Activated CD8-positive, alpha-beta T cell treated with anti-CD3 and anti-CD28 coated beads for 36 hours (primary cell): ENCODE measurements around the gene OR2T1. TPM values are rescaled to one million over a fixed set of nuclear protein-coding genes. Genes with fewer than 3 reads are reported as not detected.
"Not testable (repeated sequence)": the region's sequence is repeated elsewhere in the genome, so short reads cannot be mapped to it uniquely, and the experiment has no call there.

Source experiments
- ATAC-seq: fragments of 200-7000 bp; cut with Tn5 transposase; one replicate; pipeline ENCODE4 v1.10.0; 2021; ENCODE audit warnings: mild to moderate bottlenecking, moderate library complexity
- CTCF ChIA-PET: fragments of 350-600 bp; sonication (Branson Sonifier 250); formaldehyde crosslinking; loops from one replicate; lab custom pipeline; 2021; ENCODE audit warnings: antibody characterized with exemption; lab: Charles Lee
- POLR2A ChIA-PET: fragments of 350-600 bp; sonication (Branson Sonifier 250); formaldehyde crosslinking; loops from one replicate; lab custom pipeline; 2021; ENCODE audit warnings: antibody characterized with exemption; lab: Charles Lee
- DNase-seq: peaks from one replicate; pipeline ENCODE4 v3.0.0-alpha.2; 2020
- H3K27ac Mint-ChIP-seq: one replicate; pipeline ENCODE4 v1.8.0; 2021; ENCODE audit warnings: mild to moderate bottlenecking, mixed read lengths
- H3K27me3 Mint-ChIP-seq: one replicate; pipeline ENCODE4 v1.8.0; 2021; ENCODE audit warnings: mixed read lengths
- H3K36me3 Mint-ChIP-seq: one replicate; pipeline ENCODE4 v1.8.0; 2021; ENCODE audit warnings: low read depth, mixed read lengths
- H3K4me1 Mint-ChIP-seq: one replicate; pipeline ENCODE4 v1.8.0; 2021; ENCODE audit warnings: low read depth, mixed read lengths
- H3K4me3 Mint-ChIP-seq: one replicate; pipeline ENCODE4 v1.8.0; 2021; ENCODE audit warnings: mild to moderate bottlenecking, moderate library complexity, mixed read lengths
- H3K9me3 Mint-ChIP-seq: one replicate; pipeline ENCODE4 v1.8.0; 2021; ENCODE audit warnings: mixed read lengths
- intact Hi-C: fragments of 100-400 bp; cut with micrococcal nuclease; formaldehyde crosslinking; loops from one replicate; pipeline ENCODE4 v1.10.0; 2022
- total RNA-seq, 2 experiments: library from RNA; stranded (reverse); gene quantifications; one replicate each; pipeline ENCODE4 v1.2.3, GENCODE V29; 2021

OR2T1 gene
- total RNA-seq, 2 experiments from 2014 or later, result not detected

DNA sequence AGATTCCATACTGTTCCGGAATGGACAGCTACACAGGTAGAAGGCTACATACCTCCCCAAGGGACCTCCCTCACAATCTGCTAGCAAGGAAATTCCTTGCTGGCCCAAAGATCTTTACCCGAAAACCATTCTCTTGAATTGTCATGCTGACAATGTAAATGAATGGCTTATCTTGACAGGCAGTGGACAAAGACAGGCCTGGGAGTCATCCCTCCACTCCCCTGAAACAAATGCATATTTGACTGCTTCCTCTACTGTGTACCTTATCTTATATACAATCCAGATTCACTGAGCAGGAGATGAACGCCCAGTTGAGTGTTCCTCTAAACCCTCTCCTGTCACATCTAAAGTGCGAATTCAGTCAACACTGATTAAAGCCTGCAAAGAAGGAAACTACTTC is 41.8 kb downstream of the OR2T1 start:
- CTCF ChIA-PET, H3K4me1 Mint-ChIP-seq, H3K4me3 Mint-ChIP-seq, POLR2A ChIA-PET, H3K9me3 Mint-ChIP-seq, H3K27me3 Mint-ChIP-seq, DNase-seq, intact Hi-C loops, H3K36me3 Mint-ChIP-seq, ATAC-seq, H3K27ac Mint-ChIP-seq: not testable (repeated sequence)

DNA sequence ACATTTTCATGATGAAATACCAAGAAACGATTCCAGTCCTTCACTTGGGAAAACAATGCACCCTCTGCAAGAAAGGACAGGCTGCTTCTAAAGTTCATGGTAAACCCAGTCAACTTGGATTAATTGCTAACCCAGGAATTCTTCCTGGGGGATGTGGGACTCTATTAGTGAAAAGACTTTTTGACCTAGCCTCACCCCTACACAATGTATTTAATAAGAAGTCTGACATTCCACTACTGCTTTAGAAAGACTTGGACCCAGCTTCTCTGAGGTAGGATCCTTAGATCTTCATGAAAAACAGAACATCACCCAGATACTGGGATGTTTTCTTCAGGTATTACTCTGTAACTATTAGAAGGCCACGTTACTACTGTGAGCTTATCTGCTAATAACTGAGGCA is 42.6 kb downstream of the OR2T1 start, which contains the start of gene OR2T2:
Gene OR2T2 (plus strand): TSS at position 239 of the 400 bp plus-strand sequence. CDS start 7,161 bp downstream, outside the sequence.
- intact Hi-C loops, H3K4me1 Mint-ChIP-seq, POLR2A ChIA-PET, ATAC-seq, DNase-seq, H3K9me3 Mint-ChIP-seq, H3K36me3 Mint-ChIP-seq, CTCF ChIA-PET, H3K27me3 Mint-ChIP-seq, H3K4me3 Mint-ChIP-seq, H3K27ac Mint-ChIP-seq: not testable (repeated sequence)

DNA sequence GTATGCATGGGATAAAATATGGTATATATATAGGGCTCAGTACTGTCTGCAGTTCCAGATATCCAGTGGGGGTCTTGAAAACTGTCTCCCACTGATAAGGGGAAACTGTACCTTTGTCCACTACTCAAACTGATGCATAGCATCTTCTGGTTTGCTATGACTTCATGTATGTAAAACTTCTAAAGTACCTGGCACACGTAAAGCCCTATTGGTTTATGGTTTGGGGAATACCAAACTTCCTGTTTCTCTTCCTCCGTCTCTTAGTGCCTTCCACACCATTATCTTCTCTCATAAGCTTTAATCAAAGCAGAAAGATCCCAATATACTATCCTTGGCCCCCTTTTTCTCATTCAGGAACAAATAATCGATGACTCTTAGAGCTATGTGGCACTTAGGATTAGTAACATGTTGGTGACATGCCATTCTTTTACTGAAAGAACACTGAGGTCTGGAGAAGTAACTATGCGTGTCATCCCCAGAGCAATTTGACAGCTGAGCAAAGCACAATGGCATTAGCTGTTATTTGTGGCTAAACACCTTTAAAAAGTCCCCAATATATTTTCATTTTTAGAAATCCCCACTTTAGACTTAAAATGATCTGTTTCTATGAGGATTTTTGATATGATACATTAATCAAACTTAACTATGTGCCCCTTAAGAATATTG is 45.7 kb downstream of the OR2T1 start:
- H3K36me3 Mint-ChIP-seq, CTCF ChIA-PET, H3K4me1 Mint-ChIP-seq, ATAC-seq, H3K27me3 Mint-ChIP-seq, intact Hi-C loops, H3K4me3 Mint-ChIP-seq, DNase-seq, POLR2A ChIA-PET, H3K27ac Mint-ChIP-seq, H3K9me3 Mint-ChIP-seq: not testable (repeated sequence)

DNA sequence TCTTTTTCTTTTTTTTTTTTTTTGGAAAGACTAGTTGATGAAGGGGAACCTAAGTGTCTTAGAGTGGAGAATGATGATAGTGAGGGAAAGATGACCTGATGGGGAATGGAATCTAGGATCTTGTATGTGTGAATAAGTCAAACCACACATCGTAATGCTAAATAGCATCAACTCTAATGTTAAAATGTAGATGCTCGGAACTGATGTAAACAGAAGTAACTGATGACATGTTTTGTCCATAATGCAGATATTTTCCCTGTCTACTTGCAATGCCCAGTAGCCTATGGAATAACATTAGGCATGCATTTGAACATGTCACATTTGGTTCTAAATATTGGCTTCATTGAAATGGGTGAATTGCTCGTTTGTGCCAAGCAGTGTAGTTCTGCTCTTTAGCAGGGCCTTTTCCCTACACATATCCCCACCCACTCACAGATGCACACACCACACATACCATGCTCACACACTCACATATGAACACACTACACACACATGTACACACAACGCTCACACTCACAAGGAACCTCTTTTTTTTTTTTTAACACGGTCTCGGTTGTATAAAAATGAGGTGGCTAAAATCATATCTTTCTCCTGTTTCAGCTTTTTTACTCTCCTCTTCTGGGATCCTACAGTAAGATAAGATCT is 47.1 kb downstream of the OR2T1 start:
- ATAC-seq, CTCF ChIA-PET, H3K36me3 Mint-ChIP-seq, H3K27ac Mint-ChIP-seq, H3K4me3 Mint-ChIP-seq, POLR2A ChIA-PET, H3K4me1 Mint-ChIP-seq, intact Hi-C loops, DNase-seq, H3K27me3 Mint-ChIP-seq, H3K9me3 Mint-ChIP-seq: not testable (repeated sequence)

DNA sequence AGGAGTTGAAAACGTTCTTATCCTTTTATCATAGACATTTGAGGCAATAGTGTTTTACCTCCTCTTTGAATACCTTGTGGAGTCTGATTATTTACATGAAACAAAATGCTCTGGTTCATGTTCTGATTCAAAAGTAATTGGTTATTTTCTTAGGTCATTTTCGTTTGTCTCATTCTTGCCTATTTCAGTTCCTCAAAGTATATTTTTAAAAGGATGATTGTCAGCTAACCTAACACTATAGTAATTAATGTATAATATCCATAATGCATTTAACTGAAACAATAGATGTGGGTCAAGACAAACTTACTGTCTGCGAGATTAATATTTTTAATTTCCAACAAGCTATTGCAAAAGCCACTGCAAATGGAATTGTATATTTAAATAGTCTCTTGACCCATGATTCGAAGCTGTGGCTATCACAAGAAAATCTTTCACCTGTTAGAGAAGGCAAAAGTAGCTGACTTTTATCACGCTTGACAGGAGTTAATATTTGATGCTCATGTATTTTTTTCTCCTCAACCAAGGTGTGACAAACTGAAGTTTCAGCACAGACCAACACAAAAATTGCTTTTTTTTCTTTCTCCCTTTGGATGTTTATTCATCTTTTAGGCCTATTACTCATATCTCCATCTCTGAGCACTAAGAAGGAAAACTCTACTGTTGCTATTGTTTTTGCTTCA is 47.8 kb downstream of the OR2T1 start:
- POLR2A ChIA-PET, H3K4me3 Mint-ChIP-seq, H3K27me3 Mint-ChIP-seq, H3K9me3 Mint-ChIP-seq, H3K4me1 Mint-ChIP-seq, intact Hi-C loops, ATAC-seq, H3K27ac Mint-ChIP-seq, DNase-seq, CTCF ChIA-PET, H3K36me3 Mint-ChIP-seq: not testable (repeated sequence)

DNA sequence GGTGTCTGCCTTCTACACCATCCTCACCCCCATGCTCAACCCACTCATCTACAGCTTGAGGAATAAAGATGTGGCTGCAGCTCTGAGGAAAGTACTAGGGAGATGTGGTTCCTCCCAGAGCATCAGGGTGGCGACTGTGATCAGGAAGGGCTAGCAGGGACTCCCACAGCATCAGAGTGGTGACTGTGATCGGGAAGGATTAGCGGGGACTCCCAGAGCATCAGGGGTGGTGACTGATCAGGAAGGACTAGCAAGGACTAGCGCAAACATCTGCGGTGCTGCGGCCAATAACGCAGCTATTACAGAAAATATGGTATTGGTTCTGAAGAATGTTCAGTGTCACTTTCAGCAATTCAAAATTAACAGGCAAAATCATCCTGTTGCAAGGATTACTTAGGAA is 50.8 kb downstream of the OR2T1 start:
- CTCF ChIA-PET, H3K4me3 Mint-ChIP-seq, DNase-seq, ATAC-seq, H3K4me1 Mint-ChIP-seq, H3K27ac Mint-ChIP-seq, H3K27me3 Mint-ChIP-seq, intact Hi-C loops, H3K36me3 Mint-ChIP-seq, POLR2A ChIA-PET, H3K9me3 Mint-ChIP-seq: not testable (repeated sequence)

DNA sequence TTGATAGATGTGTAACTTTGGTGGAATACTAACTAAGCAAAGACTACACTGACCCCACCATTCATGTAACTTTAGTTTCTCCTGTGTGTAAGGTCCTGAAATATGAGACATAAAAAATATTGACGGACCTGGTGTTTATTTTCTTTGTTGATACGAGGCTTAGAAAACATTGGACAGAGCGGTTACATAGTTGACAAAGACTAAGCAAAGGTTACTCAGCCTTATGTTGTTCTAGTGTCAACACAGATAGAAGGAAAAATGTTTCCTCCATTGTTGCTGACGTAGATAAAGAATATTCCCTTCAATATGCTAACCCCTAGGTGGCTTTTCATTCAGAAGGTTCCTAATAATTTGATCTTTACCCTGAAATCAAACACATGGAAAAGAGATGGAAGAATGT is 52.2 kb downstream of the OR2T1 start:
- H3K36me3 Mint-ChIP-seq, H3K27me3 Mint-ChIP-seq, H3K27ac Mint-ChIP-seq, H3K4me1 Mint-ChIP-seq, DNase-seq, H3K9me3 Mint-ChIP-seq, POLR2A ChIA-PET, H3K4me3 Mint-ChIP-seq, ATAC-seq, CTCF ChIA-PET: not testable (repeated sequence)
- intact Hi-C loops, result loop anchor here (5.0 kb wide), 1 partner anchor 177 kb away; no protein-coding TSS in a partner anchor

DNA sequence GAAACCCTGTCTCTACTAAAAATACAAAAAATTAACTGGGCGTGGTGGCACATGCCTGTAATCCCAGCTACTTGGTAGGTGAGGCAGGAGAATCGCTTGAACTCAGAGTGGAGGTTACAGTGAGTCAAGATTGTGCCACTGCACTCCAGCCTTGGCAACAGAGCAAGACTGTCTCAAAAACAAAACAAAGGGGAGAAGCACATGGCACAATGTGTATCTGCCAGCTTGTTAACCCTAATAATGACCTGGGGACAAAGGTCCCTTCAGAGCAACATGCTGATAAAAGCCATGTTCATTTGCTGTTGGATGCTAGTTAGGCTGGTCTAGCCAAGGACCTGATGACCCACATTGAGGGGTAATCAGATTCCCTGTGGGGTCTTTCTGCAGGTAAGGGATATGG is 53.8 kb downstream of the OR2T1 start:
- H3K4me3 Mint-ChIP-seq, ATAC-seq, POLR2A ChIA-PET, H3K27ac Mint-ChIP-seq, H3K9me3 Mint-ChIP-seq, H3K27me3 Mint-ChIP-seq, CTCF ChIA-PET, DNase-seq, H3K36me3 Mint-ChIP-seq, H3K4me1 Mint-ChIP-seq: not testable (repeated sequence)
- intact Hi-C loops, result loop anchor here (5.0 kb wide), 1 partner anchor 176 kb away; no protein-coding TSS in a partner anchor

Other genes with a start within 250 kb of the OR2T1 start
- not detected for gene OR2M2, start 228.2 kb upstream of the OR2T1 start, total RNA-seq
- gene OR2M3, start 205.8 kb upstream of the OR2T1 start, total RNA-seq, result not detected
- not detected for gene OR2M4, start 171.6 kb upstream of the OR2T1 start, total RNA-seq
- not detected for gene OR2T33, start 125.1 kb upstream of the OR2T1 start, total RNA-seq
- gene OR2T12, start 99.6 kb upstream of the OR2T1 start, total RNA-seq, result not detected
- not detected for gene OR2M7, start 78.5 kb upstream of the OR2T1 start, total RNA-seq
- gene OR14C36, start 54.3 kb upstream of the OR2T1 start, total RNA-seq, result not detected
- not detected for gene OR2T4, start 41.4 kb upstream of the OR2T1 start, total RNA-seq
- gene OR2T6, start 27.3 kb upstream of the OR2T1 start, total RNA-seq, result not detected
- not detected for gene OR2T2, start 42.6 kb downstream of the OR2T1 start, total RNA-seq
- not detected for gene OR2T3, start 70.3 kb downstream of the OR2T1 start, total RNA-seq
- not detected for gene OR2T5, start 85.5 kb downstream of the OR2T1 start, total RNA-seq
- gene OR2G6, start 105.0 kb downstream of the OR2T1 start, total RNA-seq, result not detected
- gene OR2T29, start 159.7 kb downstream of the OR2T1 start, total RNA-seq, result not detected
- gene OR2T34, start 171.7 kb downstream of the OR2T1 start, total RNA-seq, result not detected
- gene OR2T10, start 194.7 kb downstream of the OR2T1 start, total RNA-seq, result not detected
- gene OR2T11, start 232.0 kb downstream of the OR2T1 start, total RNA-seq, result not detected
- gene OR2T35, start 242.2 kb downstream of the OR2T1 start, total RNA-seq, result not detected